A673 (cell line): ENCODE measurements around the gene MAP3K21. TPM values are rescaled to one million over a fixed set of nuclear protein-coding genes. Genes with fewer than 3 reads are reported as not detected.

Experiments used
- Bru-seq: library from RNA; stranded (reverse); fragments of 400-500 nt; gene quantifications from one replicate; lab custom pipeline; 2021; lab: Mats Ljungman, UMichigan
- BruChase-seq, 2 experiments: library from RNA; stranded (reverse); fragments of 400-500 nt; gene quantifications; one replicate each; lab custom pipeline; 2021; lab: Mats Ljungman, UMichigan
- BruUV-seq: library from RNA; stranded (reverse); fragments of 400-500 nt; replicated peaks from 2 replicates; lab custom pipeline; 2021; lab: Mats Ljungman, UMichigan
- CTCF ChIA-PET: fragments of 300-600 bp; sonication (Branson Sonifier 250); formaldehyde crosslinking; loops from one replicate; lab custom pipeline; 2022; ENCODE audit warnings: antibody characterized with exemption; lab: Charles Lee
- POLR2A ChIA-PET: fragments of 300-600 bp; sonication (Branson Sonifier 250); formaldehyde crosslinking; loops from one replicate; lab custom pipeline; 2022; ENCODE audit warnings: antibody characterized with exemption; ENCODE audit not compliant: low non-redundant PET; lab: Charles Lee
- DNase-seq: peaks from one replicate; pipeline ENCODE4 v3.0.0-alpha.2; 2015; ENCODE audit warnings: low spot score
- H3K27ac ChIP-seq: fragments of 200-600 bp; sonication (generic); 2 replicates; pipeline ENCODE4 v1.5.1; 2016; ENCODE audit warnings: mixed run types, low read depth, mild to moderate bottlenecking, mixed read lengths, antibody characterized with exemption, low read length; ENCODE audit not compliant: poor library complexity, severe bottlenecking
- H3K27me3 ChIP-seq: fragments of 200-600 bp; sonication (generic); replicated peaks from 2 replicates; pipeline ENCODE4 v1.6.1; 2017; ENCODE audit warnings: mixed run types, low read depth, mild to moderate bottlenecking, mixed read lengths, antibody characterized with exemption, low read length; ENCODE audit not compliant: insufficient read depth, poor library complexity
- H3K36me3 ChIP-seq: fragments of 200-600 bp; sonication (generic); 2 replicates; pipeline ENCODE4 v1.6.1; 2016; ENCODE audit warnings: mixed run types, mild to moderate bottlenecking, mixed read lengths, antibody characterized with exemption, low read length; ENCODE audit not compliant: insufficient read depth, poor library complexity, severe bottlenecking
- H3K4me1 ChIP-seq: fragments of 200-600 bp; sonication (generic); 2 replicates; pipeline ENCODE4 v1.6.1; 2017; ENCODE audit warnings: mixed run types, mild to moderate bottlenecking, mixed read lengths, antibody characterized with exemption, low read length; ENCODE audit not compliant: insufficient read depth, poor library complexity, severe bottlenecking
- H3K4me3 ChIP-seq: fragments of 200-600 bp; sonication (generic); 2 replicates; pipeline ENCODE4 v1.5.1; 2016; ENCODE audit warnings: low read depth, mixed run types, mild to moderate bottlenecking, mixed read lengths, low read length; ENCODE audit not compliant: poor library complexity, severe bottlenecking
- H3K9me3 ChIP-seq: fragments of 200-600 bp; sonication (generic); 2 replicates; pipeline ENCODE4 v1.6.1; 2016; ENCODE audit warnings: mixed run types, low read depth, mild to moderate bottlenecking, mixed read lengths, antibody characterized with exemption, low read length; ENCODE audit not compliant: poor library complexity, severe bottlenecking
- EZH2 ChIP-seq: fragments of 200-600 bp; sonication (generic); IDR thresholded peaks from 2 replicates; pipeline ENCODE4 v1.6.1; 2017; ENCODE audit warnings: borderline replicate concordance, low read depth, mild to moderate bottlenecking, mixed read lengths, antibody characterized with exemption, low read length; ENCODE audit not compliant: poor library complexity, severe bottlenecking
- intact Hi-C: fragments of 100-400 bp; cut with micrococcal nuclease; formaldehyde crosslinking; loops from one replicate; pipeline ENCODE4 v1.10.0; 2022; ENCODE audit not compliant: unreplicated experiment
- long read RNA-seq: library from polyadenylated mRNA; stranded (forward); transcript quantifications from one replicate; pipeline ENCODE4 v2.0.0, GENCODE V29; 2022
- total RNA-seq: library from RNA; stranded (reverse); gene quantifications from 2 replicates; pipeline ENCODE4 v1.2.3, GENCODE V29; 2021
- TF ChIP-seq, protein P1 (sequence below): fragments of 300-800, 200-600 bp; sonication (generic); conservative IDR thresholded peaks from 2 replicates; pipeline ENCODE4 v1.5.1; 2017; ENCODE audit warnings: low read depth, mild to moderate bottlenecking, antibody characterized with exemption, low read length, moderate library complexity, mixed read lengths

MAP3K21 gene
- 0.88 and 0.98 TPM in 2 replicates for total RNA-seq
- percentile 37 among the genes with signal in this experiment for Bru-seq, nascent RNA
- percentile 35 among the genes with signal in this experiment for BruChase-seq, experiment 1, labeled RNA remaining after a 2-hour chase
- BruChase-seq, experiment 2, labeled RNA remaining after a 6-hour chase = percentile 25 among the genes with signal in this experiment
- long read RNA-seq, partial matches to known transcripts = 0 of 1 reads
- long read RNA-seq, other reads (novel, unspliced or antisense) = 0 of 1 reads

DNA sequence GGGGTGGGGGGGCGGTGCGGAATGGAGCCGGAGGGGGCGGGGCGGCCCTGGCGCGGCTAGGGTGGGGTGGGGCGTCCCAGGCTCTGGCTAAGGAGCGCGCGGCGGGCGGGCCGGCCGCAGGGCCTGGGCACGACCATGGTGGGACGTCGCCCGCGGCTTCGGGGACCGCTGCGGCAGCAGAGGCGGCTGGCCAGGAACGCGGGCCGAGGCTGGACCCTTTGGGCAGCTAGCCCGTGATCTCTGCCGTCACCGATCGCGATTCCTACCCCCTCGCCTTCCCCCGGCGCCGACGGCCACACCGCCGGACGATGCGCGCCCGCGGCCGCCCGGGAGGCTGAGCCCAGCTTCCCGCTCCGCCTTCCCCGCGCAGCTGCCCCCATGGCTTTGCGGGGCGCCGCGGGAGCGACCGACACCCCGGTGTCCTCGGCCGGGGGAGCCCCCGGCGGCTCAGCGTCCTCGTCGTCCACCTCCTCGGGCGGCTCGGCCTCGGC lies at the start of gene MAP3K21:
Gene MAP3K21, plus strand, starts transcription at position 74 of the 491 bp plus-strand sequence. Its CDS starts 305 bp downstream, at position 379.
- BruUV-seq = no TSS peak
- no peaks in the 10 kb centered on the region for H3K36me3 ChIP-seq
- TF ChIP-seq, protein P1, sequence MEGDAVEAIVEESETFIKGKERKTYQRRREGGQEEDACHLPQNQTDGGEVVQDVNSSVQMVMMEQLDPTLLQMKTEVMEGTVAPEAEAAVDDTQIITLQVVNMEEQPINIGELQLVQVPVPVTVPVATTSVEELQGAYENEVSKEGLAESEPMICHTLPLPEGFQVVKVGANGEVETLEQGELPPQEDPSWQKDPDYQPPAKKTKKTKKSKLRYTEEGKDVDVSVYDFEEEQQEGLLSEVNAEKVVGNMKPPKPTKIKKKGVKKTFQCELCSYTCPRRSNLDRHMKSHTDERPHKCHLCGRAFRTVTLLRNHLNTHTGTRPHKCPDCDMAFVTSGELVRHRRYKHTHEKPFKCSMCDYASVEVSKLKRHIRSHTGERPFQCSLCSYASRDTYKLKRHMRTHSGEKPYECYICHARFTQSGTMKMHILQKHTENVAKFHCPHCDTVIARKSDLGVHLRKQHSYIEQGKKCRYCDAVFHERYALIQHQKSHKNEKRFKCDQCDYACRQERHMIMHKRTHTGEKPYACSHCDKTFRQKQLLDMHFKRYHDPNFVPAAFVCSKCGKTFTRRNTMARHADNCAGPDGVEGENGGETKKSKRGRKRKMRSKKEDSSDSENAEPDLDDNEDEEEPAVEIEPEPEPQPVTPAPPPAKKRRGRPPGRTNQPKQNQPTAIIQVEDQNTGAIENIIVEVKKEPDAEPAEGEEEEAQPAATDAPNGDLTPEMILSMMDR = no peak
- no peak for TF ChIP-seq EZH2
- peak within 1 kb of the TSS; percentile 55 for H3K4me3 ChIP-seq
- H3K4me1 ChIP-seq = no peaks in the 10 kb centered on the region
- POLR2A ChIA-PET = no interaction called here
- CTCF ChIA-PET = no interaction called here
- H3K27ac ChIP-seq = no peak within 1 kb of the TSS
- DNase-seq = peak; percentile 6
- no peaks in the 10 kb centered on the region for H3K9me3 ChIP-seq
- intact Hi-C loops = no loop called here
- H3K27me3 ChIP-seq = peaks cover 17% of the 10 kb centered on the region

DNA sequence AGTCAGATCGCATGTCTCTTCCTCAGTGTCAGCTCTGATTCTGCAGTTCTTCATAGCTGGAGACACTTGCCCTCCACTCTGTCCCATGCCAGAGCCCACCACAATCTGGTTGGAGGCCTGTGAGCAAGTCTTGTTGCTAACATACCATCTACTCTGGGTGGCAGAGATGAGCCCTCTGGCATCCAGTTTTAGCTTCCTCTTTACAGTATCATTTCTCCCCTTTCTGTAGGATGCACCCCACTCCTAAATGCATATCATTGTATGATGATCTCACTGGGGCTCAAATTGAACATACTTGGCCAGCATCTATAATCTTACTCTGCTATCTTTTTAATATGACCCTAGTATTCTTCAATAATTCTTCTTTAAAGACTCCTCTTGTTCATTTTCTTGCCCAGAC lies 48.9 kb upstream of the MAP3K21 start:
- no TSS peak for BruUV-seq
- DNase-seq = no peak
- H3K4me1 ChIP-seq = no peaks in the 10 kb centered on the region
- no peaks in the 10 kb centered on the region for H3K36me3 ChIP-seq
- H3K27me3 ChIP-seq = no peaks in the 10 kb centered on the region
- H3K9me3 ChIP-seq = no peaks in the 10 kb centered on the region
- H3K27ac ChIP-seq = no peak overlapping the region
- intact Hi-C loops = no loop called here
- no peak for TF ChIP-seq EZH2
- TF ChIP-seq, protein P1 = no peak
- CTCF ChIA-PET = no interaction called here
- POLR2A ChIA-PET = no interaction called here
- H3K4me3 ChIP-seq = no peak overlapping the region

- no peaks in the 10 kb centered on the region for H3K4me1 ChIP-seq
- POLR2A ChIA-PET = no interaction called here
- intact Hi-C loops = no loop called here
Measured at GRCh38 chr1:233279971-233280370, 47.6 kb upstream of the MAP3K21 start.

More at GRCh38 chr1:233279971-233280370, 47.6 kb upstream of the MAP3K21 start:
- Histone ChIP-seq H3K9me3 (no peaks in the 10 kb centered on the region), H3K27me3 (no peaks in the 10 kb centered on the region), H3K4me3 (no peak overlapping the region), H3K27ac (no peak overlapping the region), H3K36me3 (no peaks in the 10 kb centered on the region)
- no peak for TF ChIP-seq EZH2
- TF ChIP-seq, protein P1 = no peak
- BruUV-seq = no TSS peak
- CTCF ChIA-PET = no interaction called here
- DNase-seq = no peak
